HG03159 (cell line): ENCODE data around the gene ANKRD65.
"Not testable (repeated sequence)": the region's sequence is repeated elsewhere in the genome, so short reads cannot be mapped to it uniquely, and the experiment has no call there.

Experiments used
- ATAC-seq: cut with Tn5 transposase; IDR thresholded peaks from one replicate; pipeline ENCODE4 v1.9.1; 2021; ENCODE audit warnings: mild to moderate bottlenecking, moderate library complexity; ENCODE audit not compliant: unreplicated experiment

ANKRD65 gene

GRCh38 chr1:1399187-1399871 lies 21.7 kb downstream of the ANKRD65 start, which contains the start of gene CCNL2:
TSS of gene CCNL2 (minus strand) at chr1:1399335. CDS start at chr1:1399306, 29 bp downstream.
- peak; percentile 94 for ATAC-seq

- ATAC-seq, result no peak
Observed at GRCh38 chr1:1398677-1399186, 22.3 kb downstream of the ANKRD65 start.

- no peak for ATAC-seq
Observed at GRCh38 chr1:1397839-1398523, 23.1 kb downstream of the ANKRD65 start.

- no peak for ATAC-seq
Observed at GRCh38 chr1:1395166-1395565, 25.9 kb downstream of the ANKRD65 start.

- ATAC-seq, result no peak
Observed at GRCh38 chr1:1394116-1394515, 27.0 kb downstream of the ANKRD65 start.

- no peak for ATAC-seq
Observed at GRCh38 chr1:1393428-1393827, 27.6 kb downstream of the ANKRD65 start.

DNA sequence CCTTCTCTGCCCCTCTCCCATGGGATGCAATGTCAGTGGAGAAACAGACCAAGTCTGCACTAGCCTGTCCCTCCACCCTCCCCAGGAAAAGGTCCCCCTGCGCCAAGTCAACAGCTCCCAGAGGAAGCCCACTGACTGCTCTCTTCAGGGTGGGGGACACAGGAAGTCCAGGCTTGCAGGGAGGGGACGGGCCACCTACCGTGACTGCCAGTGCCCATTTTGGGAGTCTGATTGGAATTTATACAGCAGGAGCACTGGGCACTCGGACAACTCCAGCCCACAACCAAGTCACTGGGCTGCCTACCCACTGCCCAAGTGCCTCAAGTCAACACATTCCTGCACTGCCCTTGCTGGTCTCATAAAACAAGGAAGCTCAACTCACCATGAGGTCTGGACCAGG lies 28.1 kb downstream of the ANKRD65 start:
- ATAC-seq, result no peak

GRCh38 chr1:1391225-1391624 lies 29.9 kb downstream of the ANKRD65 start:
- no peak for ATAC-seq

DNA sequence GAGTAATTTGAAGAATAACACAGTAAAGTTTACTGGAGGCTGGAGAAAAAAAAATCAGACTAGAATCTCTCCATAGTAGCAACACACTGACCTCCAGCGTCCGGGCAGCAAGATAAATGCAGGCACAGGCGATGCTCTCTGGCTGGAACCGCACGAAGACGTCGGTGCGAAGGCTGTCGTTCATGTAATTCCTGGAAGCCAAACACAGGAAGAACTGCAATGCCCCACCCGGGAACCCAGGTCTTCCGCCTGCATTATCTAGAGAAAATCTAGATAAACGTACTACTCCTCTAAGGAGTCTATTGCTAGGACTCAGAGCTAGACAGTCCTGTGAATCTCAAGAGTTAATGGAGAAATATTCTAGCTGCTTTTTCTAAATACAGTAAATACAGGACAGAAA lies 30.4 kb downstream of the ANKRD65 start:
- no peak for ATAC-seq

DNA sequence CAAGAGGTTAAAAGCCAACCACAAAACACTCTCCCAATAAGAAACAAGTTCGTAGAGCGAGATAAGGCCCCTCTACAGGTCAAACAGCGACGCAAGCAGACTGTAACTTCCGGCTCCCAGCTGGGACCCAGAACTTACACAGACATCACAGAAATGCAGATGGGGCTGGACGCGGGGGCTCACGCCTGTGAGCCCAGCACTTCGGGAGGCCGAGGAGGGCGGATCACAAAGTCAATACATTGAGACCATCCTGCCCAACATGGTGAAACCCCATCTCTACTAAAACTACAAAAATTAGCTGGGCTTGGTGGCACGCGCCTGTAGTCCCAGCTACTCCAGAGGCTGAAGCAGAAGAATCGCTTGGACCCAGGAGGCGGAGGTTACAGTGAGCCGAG lies 33.0 kb downstream of the ANKRD65 start:
- no peak for ATAC-seq

DNA sequence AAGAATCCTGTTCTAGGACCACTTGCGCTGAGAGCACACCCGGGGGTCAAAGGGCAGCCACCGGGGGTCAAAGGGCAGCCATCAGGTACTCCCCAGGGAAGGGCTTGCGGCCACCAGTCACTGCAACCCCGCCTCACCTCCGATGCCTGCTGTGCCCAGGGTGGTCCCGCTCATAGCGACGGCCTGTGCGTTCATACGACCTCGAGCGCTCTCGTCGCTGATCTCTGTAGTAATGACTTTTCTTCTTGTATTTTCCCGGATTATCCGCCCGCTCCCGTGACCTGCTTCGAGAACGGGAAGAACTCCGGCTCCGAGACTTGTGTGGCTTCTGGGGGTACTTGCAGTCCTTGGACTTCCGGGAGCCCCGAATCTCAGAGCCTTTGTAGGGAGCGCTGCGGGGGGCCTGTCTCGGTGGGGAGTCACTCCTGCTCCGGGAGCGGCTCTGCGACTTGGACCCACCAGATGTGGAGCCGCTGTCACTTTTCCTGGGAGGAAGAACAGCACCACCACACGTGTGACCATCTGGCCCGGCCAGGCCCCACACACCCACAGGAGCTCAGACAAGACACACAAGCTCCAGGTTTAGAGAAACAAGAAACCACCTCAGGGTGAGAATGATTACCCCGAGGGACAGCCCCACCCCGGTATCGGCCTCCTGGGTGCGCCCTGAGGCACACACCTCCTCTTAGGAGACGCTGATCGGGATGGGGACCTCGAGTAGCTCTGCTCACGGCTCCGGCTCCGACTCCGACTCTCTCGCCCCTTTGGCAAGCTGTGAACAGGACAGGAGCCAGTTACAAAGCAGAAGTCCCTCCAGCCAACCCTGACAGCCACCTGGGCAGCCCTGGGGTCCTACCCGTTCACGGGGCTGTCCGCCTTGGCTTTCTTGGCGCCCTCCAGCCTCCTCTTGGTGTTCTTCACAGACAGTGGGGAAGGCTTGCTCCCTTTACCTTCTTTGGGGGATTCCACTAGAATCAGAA lies 33.7 kb downstream of the ANKRD65 start:
- ATAC-seq, result no peak

- ATAC-seq, result no peak
Observed at GRCh38 chr1:1385931-1386330, 35.1 kb downstream of the ANKRD65 start.

DNA sequence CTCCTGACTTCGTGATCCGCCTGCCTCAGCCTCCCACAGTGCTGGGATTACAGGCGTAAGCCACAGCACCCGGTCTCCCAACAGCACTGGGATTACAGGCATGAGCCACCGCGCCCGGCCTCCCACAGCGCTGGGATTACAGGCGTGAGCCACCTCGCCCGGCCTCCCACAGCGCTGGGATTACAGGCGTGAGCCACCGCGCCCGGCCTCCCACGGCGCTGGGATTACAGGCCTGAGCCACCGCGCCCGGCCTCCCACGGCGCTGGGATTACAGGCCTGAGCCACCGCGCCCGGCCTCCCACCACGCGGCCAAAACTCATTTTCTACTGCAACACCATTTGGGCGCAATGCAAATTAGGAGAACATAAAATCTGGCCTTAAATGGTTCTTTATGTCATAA lies 35.7 kb downstream of the ANKRD65 start:
- ATAC-seq, result not testable (repeated sequence)

DNA sequence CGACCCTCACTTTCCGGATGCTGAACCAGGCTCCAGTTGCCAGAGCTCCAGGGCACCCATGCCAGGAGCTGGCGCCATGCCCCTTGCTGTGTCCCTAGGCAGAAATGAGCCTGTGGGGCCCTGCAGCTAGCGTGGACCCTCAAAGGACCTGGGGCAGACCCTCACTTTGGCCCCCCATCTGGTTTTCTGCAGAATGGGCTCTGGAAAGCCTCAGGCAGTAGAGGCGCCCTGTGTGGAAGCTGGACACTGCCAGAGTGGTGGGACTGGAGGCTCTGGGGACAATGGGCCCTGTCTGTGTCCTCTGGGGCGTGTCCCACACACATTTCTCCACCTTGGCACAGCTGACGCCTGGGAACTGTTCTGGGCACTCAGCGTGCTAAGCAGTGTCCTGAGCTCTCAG lies 39.8 kb downstream of the ANKRD65 start:
- ATAC-seq, result no peak

- ATAC-seq, result no peak
Observed at GRCh38 chr1:1380860-1381259, 40.2 kb downstream of the ANKRD65 start.

GRCh38 chr1:1377540-1378205 lies 43.4 kb downstream of the ANKRD65 start:
- ATAC-seq, result no peak

GRCh38 chr1:1376551-1377226 lies 44.4 kb downstream of the ANKRD65 start:
- no peak for ATAC-seq

- peak; percentile 89 for ATAC-seq
Observed at GRCh38 chr1:1374929-1375662, 46.0 kb downstream of the ANKRD65 start, which contains the start of gene AURKAIP1. TSS of gene AURKAIP1 (minus strand) at chr1:1375207. CDS start at chr1:1374756, 451 bp downstream.

GRCh38 chr1:1374589-1374928 lies 46.5 kb downstream of the ANKRD65 start:
- no peak for ATAC-seq
